GM23338 (cell line): ENCODE data around the gene MBNL1. TPM values are rescaled to one million over a fixed set of nuclear protein-coding genes. Genes with fewer than 3 reads are reported as not detected.

Experiments used
- ATAC-seq: fragments of 200-7000 bp; cut with Tn5 transposase; 3 replicates; pipeline ENCODE4 v1.9.1; 2020
- DNase-seq: peaks from one replicate; pipeline ENCODE4 v3.0.0-alpha.2; 2015; ENCODE audit warnings: low spot score
- H2AFZ ChIP-seq: fragments of 200-600 bp; sonication (generic); 2 replicates; pipeline ENCODE4 v1.8.0; 2016; ENCODE audit warnings: antibody characterized with exemption, mild to moderate bottlenecking, moderate library complexity
- H3F3A ChIP-seq: fragments of 200-600 bp; sonication (generic); replicated peaks from 2 replicates; pipeline ENCODE4 v1.8.0; 2017; ENCODE audit warnings: antibody characterized with exemption, mixed run types, low read depth
- H3K27ac ChIP-seq: fragments of 200-600 bp; sonication (generic); 2 replicates; pipeline ENCODE4 v1.6.1; 2016; ENCODE audit warnings: low read depth
- H3K27me3 ChIP-seq: fragments of 200-600 bp; sonication (generic); 2 replicates; pipeline ENCODE4 v1.8.0; 2016; ENCODE audit warnings: mild to moderate bottlenecking, mixed run types, moderate library complexity; ENCODE audit not compliant: insufficient read depth
- H3K36me3 ChIP-seq: fragments of 200-600 bp; sonication (generic); 2 replicates; pipeline ENCODE4 v1.8.0; 2016; ENCODE audit warnings: mild to moderate bottlenecking; ENCODE audit not compliant: insufficient read depth
- H3K4me1 ChIP-seq: fragments of 200-600 bp; sonication (generic); 2 replicates; pipeline ENCODE4 v1.8.0; 2016; ENCODE audit warnings: mild to moderate bottlenecking, moderate library complexity; ENCODE audit not compliant: insufficient read depth
- H3K4me2 ChIP-seq: fragments of 200-600 bp; sonication (generic); 2 replicates; pipeline ENCODE4 v1.7.1; 2017; ENCODE audit warnings: mixed run types
- H3K4me3 ChIP-seq: fragments of 200-600 bp; sonication (generic); 2 replicates; pipeline ENCODE4 v1.6.1; 2016; ENCODE audit warnings: mixed run types
- H3K79me2 ChIP-seq: fragments of 200-600 bp; sonication (generic); replicated peaks from 2 replicates; pipeline ENCODE4 v1.8.0; 2017; ENCODE audit warnings: mild to moderate bottlenecking; ENCODE audit not compliant: insufficient read depth
- H3K9me2 ChIP-seq: fragments of 200-600 bp; sonication (generic); 2 replicates; pipeline ENCODE4 v1.8.0; 2017; ENCODE audit not compliant: insufficient read depth
- H4K20me1 ChIP-seq: fragments of 200-600 bp; sonication (generic); replicated peaks from 2 replicates; pipeline ENCODE4 v1.8.0; 2017; ENCODE audit warnings: mild to moderate bottlenecking; ENCODE audit not compliant: insufficient read depth
- H3K27ac Mint-ChIP-seq: 2 replicates; pipeline ENCODE4 v1.8.0; 2020; ENCODE audit warnings: inconsistent platforms, mild to moderate bottlenecking, moderate library complexity, mixed read lengths
- H3K27me3 Mint-ChIP-seq: 3 replicates; pipeline ENCODE4 v1.8.0; 2022; ENCODE audit warnings: low read depth, mild to moderate bottlenecking, moderate library complexity, mixed read lengths, inconsistent platforms; ENCODE audit not compliant: insufficient read depth, poor library complexity
- H3K36me3 Mint-ChIP-seq: 3 replicates; pipeline ENCODE4 v1.8.0; 2021; ENCODE audit warnings: low read depth, mild to moderate bottlenecking, inconsistent platforms, moderate library complexity, mixed read lengths
- H3K4me1 Mint-ChIP-seq: 3 replicates; pipeline ENCODE4 v1.8.0; 2020; ENCODE audit warnings: mild to moderate bottlenecking, inconsistent platforms, mixed read lengths
- H3K4me3 Mint-ChIP-seq: 3 replicates; pipeline ENCODE4 v1.8.0; 2021; ENCODE audit warnings: moderate library complexity, mild to moderate bottlenecking, inconsistent platforms, mixed read lengths
- H3K9me3 Mint-ChIP-seq: 3 replicates; pipeline ENCODE4 v1.8.0; 2020; ENCODE audit warnings: moderate library complexity, mild to moderate bottlenecking, inconsistent platforms, mixed read lengths
- CREB1 ChIP-seq: fragments of 250-450 bp; sonication (Bioruptor Pico); IDR thresholded peaks from 2 replicates; pipeline ENCODE4 v1.5.0; 2020; ENCODE audit warnings: low read depth, mild to moderate bottlenecking, moderate library complexity
- ETS1 ChIP-seq: IDR thresholded peaks from 2 replicates; pipeline ENCODE4 v1.6.1; 2016; ENCODE audit warnings: antibody characterized with exemption
- EZH2 ChIP-seq: fragments of 200-600 bp; sonication (generic); IDR thresholded peaks from one replicate; pipeline ENCODE4 v1.8.0; 2017; ENCODE audit warnings: antibody characterized with exemption, mild to moderate bottlenecking, low read depth; ENCODE audit not compliant: unreplicated experiment
- EZH2phosphoT487 ChIP-seq: fragments of 200-600 bp; sonication (generic); IDR thresholded peaks from one replicate; pipeline ENCODE4 v1.8.1; 2018; ENCODE audit warnings: antibody characterized with exemption; ENCODE audit not compliant: unreplicated experiment
- JUNB ChIP-seq: IDR thresholded peaks from one replicate; pipeline ENCODE4 v1.6.1; 2016; ENCODE audit warnings: antibody characterized with exemption; ENCODE audit not compliant: unreplicated experiment
- NANOG ChIP-seq: IDR thresholded peaks from 2 replicates; pipeline ENCODE4 v1.6.1; 2016; ENCODE audit warnings: antibody characterized with exemption, borderline replicate concordance
- POLR2AphosphoS5 ChIP-seq: IDR thresholded peaks from 2 replicates; pipeline ENCODE4 v1.6.1; 2016; ENCODE audit warnings: antibody characterized with exemption, low read depth
- STAT1 ChIP-seq: IDR thresholded peaks from one replicate; pipeline ENCODE4 v1.6.1; 2016; ENCODE audit warnings: antibody characterized with exemption; ENCODE audit not compliant: unreplicated experiment
- ZNF114 ChIP-seq: fragments of 250-450 bp; sonication (Bioruptor Pico); IDR thresholded peaks from 2 replicates; pipeline ENCODE4 v1.5.0; 2020; ENCODE audit warnings: mild to moderate bottlenecking, moderate library complexity
- ZNF331 ChIP-seq: fragments of 250-450 bp; sonication (Bioruptor Pico); IDR thresholded peaks from 2 replicates; pipeline ENCODE4 v1.5.0; 2020; ENCODE audit warnings: low read depth, mild to moderate bottlenecking, moderate library complexity
- ZNF462 ChIP-seq: fragments of 250-450 bp; sonication (Bioruptor Pico); IDR thresholded peaks from 2 replicates; pipeline ENCODE4 v1.5.0; 2020; ENCODE audit warnings: mild to moderate bottlenecking, moderate library complexity
- polyA plus RNA-seq: library from polyadenylated mRNA; unstranded; fragments of >200 nt; fragmentation: Nextera tagmentation; extraction: Ambion mirVana; gene quantifications from 2 replicates; pipeline ENCODE4 v1.2.1, GENCODE V29; 2016
- total RNA-seq: library from RNA; depleted of rRNA; stranded (reverse); fragments of >200 nt; shearing (Covaris generic); gene quantifications from 2 replicates; pipeline ENCODE4 v1.2.3, GENCODE V29; 2014
- TF ChIP-seq, protein P1 (sequence below), 2 experiments: fragments of 200-600 bp in 1 of 2; sonication (generic) in 1 of 2; conservative IDR thresholded peaks; 2 replicates each; pipeline versions ENCODE4 v1.5.1 to v1.6.1; 2016 to 2017; ENCODE audit warnings: antibody characterized with exemption in 2 of 2, low read depth in 2 of 2, mild to moderate bottlenecking in 2 of 2, moderate library complexity in 1 of 2

MBNL1 gene
- total and polyA plus RNA-seq, 2 experiments from 2014 or later = 9.4 to 23.2 TPM

- TF ChIP-seq EZH2 = no peak
- TF ChIP-seq, protein P1, sequence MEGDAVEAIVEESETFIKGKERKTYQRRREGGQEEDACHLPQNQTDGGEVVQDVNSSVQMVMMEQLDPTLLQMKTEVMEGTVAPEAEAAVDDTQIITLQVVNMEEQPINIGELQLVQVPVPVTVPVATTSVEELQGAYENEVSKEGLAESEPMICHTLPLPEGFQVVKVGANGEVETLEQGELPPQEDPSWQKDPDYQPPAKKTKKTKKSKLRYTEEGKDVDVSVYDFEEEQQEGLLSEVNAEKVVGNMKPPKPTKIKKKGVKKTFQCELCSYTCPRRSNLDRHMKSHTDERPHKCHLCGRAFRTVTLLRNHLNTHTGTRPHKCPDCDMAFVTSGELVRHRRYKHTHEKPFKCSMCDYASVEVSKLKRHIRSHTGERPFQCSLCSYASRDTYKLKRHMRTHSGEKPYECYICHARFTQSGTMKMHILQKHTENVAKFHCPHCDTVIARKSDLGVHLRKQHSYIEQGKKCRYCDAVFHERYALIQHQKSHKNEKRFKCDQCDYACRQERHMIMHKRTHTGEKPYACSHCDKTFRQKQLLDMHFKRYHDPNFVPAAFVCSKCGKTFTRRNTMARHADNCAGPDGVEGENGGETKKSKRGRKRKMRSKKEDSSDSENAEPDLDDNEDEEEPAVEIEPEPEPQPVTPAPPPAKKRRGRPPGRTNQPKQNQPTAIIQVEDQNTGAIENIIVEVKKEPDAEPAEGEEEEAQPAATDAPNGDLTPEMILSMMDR (conservative IDR thresholded peaks at IDR 0.05; ENCODE audit: low read depth in 2 of 2) = no peak
Observed at GRCh38 chr3:152251916-152252315, 16.8 kb upstream of the MBNL1 start (continued).

DNA sequence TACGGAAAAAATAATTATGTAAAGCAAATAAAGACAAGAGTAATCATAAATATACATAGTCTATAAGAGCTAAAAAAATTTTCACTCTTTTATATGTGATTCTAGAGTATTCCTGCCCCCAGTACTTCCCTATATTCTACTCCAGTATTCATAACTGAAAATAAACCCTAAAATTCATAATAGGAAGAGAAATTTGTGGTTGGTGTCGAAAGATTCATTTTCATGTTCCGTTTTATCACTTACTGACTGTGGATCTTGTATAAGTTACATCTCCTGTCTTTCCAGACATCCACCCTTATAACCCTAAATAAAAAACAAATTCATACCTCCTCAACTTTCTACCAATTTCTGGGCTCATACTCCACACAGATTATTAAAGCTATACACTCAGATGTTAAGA lies 16.0 kb upstream of the MBNL1 start:
- H3K4me1 Mint-ChIP-seq = no peaks in the 10 kb centered on the region
- DNase-seq (no peak), ATAC-seq (no peak)
- H3K4me3 Mint-ChIP-seq = no peak overlapping the region
- H3K36me3 Mint-ChIP-seq = no peaks in the 10 kb centered on the region
- no peaks in the 10 kb centered on the region for H3K36me3 ChIP-seq
- H3K9me3 Mint-ChIP-seq = no peaks in the 10 kb centered on the region
- no peaks in the 10 kb centered on the region for H3K79me2 ChIP-seq
- no peaks in the 10 kb centered on the region for H3K4me1 ChIP-seq
- no peak overlapping the region for H3K27ac Mint-ChIP-seq
- H3F3A ChIP-seq = no peaks in the 10 kb centered on the region
- H3K27me3 ChIP-seq = no peaks in the 10 kb centered on the region
- H2AFZ ChIP-seq = no peak overlapping the region
- no peaks in the 10 kb centered on the region for H3K9me2 ChIP-seq
- H3K27ac ChIP-seq = no peak overlapping the region
- H3K27me3 Mint-ChIP-seq = peaks cover 2% of the 10 kb centered on the region
- no peak overlapping the region for H3K4me3 ChIP-seq
- no peaks in the 10 kb centered on the region for H4K20me1 ChIP-seq
- H3K4me2 ChIP-seq = no peak overlapping the region
- TF ChIP-seq CREB1 (CRISPR knock-in tag) (no peak), ZNF114 (CRISPR knock-in tag) (no peak), STAT1 (no peak), POLR2AphosphoS5 (no peak), EZH2 (no peak), EZH2phosphoT487 (no peak), JUNB (no peak), ETS1 (no peak), NANOG (no peak), ZNF331 (CRISPR knock-in tag) (no peak), ZNF462 (CRISPR knock-in tag) (no peak)
- TF ChIP-seq, protein P1 (conservative IDR thresholded peaks at IDR 0.05; ENCODE audit: low read depth in 2 of 2) = no peak
